ENCODE results near the gene ZBTB20.
A peak's percentile ranks its signal among the peaks of the same experiment; 100 is the strongest.

The ZBTB20 gene

GRCh38 chr3:114831861-114832260 is 315.2 kb downstream of the ZBTB20 start:
- Histone ChIP-seq H3K4me3 (ENCODE audit: low read length) (no peak overlapping the region), H3K4me1 (ENCODE audit: low read length) (no peaks in the 10 kb centered on the region), H3K9ac (ENCODE audit: low read length) (no peak overlapping the region), H3K9me3 (ENCODE audit: insufficient read depth, low read length) (no peaks in the 10 kb centered on the region), H3K27me3 (ENCODE audit: low read depth, low read length) (0 out of 2 replicates have a peak, but pooled peaks cover 12% of the 10 kb centered on the region), H2AFZ (ENCODE audit: low read depth, low read length) (no peak overlapping the region), H3K27ac (ENCODE audit: low read length) (no peak overlapping the region), H3K4me2 (ENCODE audit: low read length) (no peak overlapping the region), H4K20me1 (ENCODE audit: insufficient read depth, low read length) (no peaks in the 10 kb centered on the region), H3K79me2 (ENCODE audit: low read length) (no peaks in the 10 kb centered on the region), H3K36me3 (replicated peaks; ENCODE audit: low read depth, low read length) (no peaks in the 10 kb centered on the region)
- TF ChIP-seq CTCF (IDR thresholded peaks at IDR 0.05; ENCODE audit: low read depth, low read length) (no peak), EZH2phosphoT487 (IDR thresholded peaks at IDR 0.05; ENCODE audit: low read depth) (no peak)

- H3K79me2 ChIP-seq (ENCODE audit: low read length), result no peaks in the 10 kb centered on the region
- TF ChIP-seq CTCF (IDR thresholded peaks at IDR 0.05; ENCODE audit: low read depth, low read length), result no peak
- no peak for TF ChIP-seq EZH2phosphoT487 (IDR thresholded peaks at IDR 0.05; ENCODE audit: low read depth)
- H3K4me3 ChIP-seq (ENCODE audit: low read length), result no peak overlapping the region
- H3K9me3 ChIP-seq (ENCODE audit: insufficient read depth, low read length), result no peaks in the 10 kb centered on the region
- no peaks in the 10 kb centered on the region for H3K36me3 ChIP-seq (replicated peaks; ENCODE audit: low read depth, low read length)
- H3K27ac ChIP-seq (ENCODE audit: low read length), result no peak overlapping the region
- no peak overlapping the region for H2AFZ ChIP-seq (ENCODE audit: low read depth, low read length)
- no peaks in the 10 kb centered on the region for H3K4me1 ChIP-seq (ENCODE audit: low read length)
- 0 out of 2 replicates have a peak, but pooled peaks cover 12% of the 10 kb centered on the region for H3K27me3 ChIP-seq (ENCODE audit: low read depth, low read length)
- H4K20me1 ChIP-seq (ENCODE audit: insufficient read depth, low read length), result no peaks in the 10 kb centered on the region
- H3K9ac ChIP-seq (ENCODE audit: low read length), result no peak overlapping the region
- no peak overlapping the region for H3K4me2 ChIP-seq (ENCODE audit: low read length)
Measured at GRCh38 chr3:114830652-114831051, 316.4 kb downstream of the ZBTB20 start.

GRCh38 chr3:114829783-114830182 is 317.3 kb downstream of the ZBTB20 start:
- Histone ChIP-seq H3K9me3 (ENCODE audit: insufficient read depth, low read length) (no peaks in the 10 kb centered on the region), H3K36me3 (replicated peaks; ENCODE audit: low read depth, low read length) (no peaks in the 10 kb centered on the region)

GRCh38 chr3:114827495-114827894 is 319.6 kb downstream of the ZBTB20 start:
- 0 out of 2 replicates have a peak, but pooled peaks cover 12% of the 10 kb centered on the region for H3K27me3 ChIP-seq (ENCODE audit: low read depth, low read length)
- no peak overlapping the region for H2AFZ ChIP-seq (ENCODE audit: low read depth, low read length)
- H3K9ac ChIP-seq (ENCODE audit: low read length), result no peak overlapping the region
- H3K4me1 ChIP-seq (ENCODE audit: low read length), result no peaks in the 10 kb centered on the region
- TF ChIP-seq EZH2phosphoT487 (IDR thresholded peaks at IDR 0.05; ENCODE audit: low read depth) (no peak), CTCF (IDR thresholded peaks at IDR 0.05; ENCODE audit: low read depth, low read length) (peak; percentile 89)
- H3K4me3 ChIP-seq (ENCODE audit: low read length), result no peak overlapping the region
- H3K9me3 ChIP-seq (ENCODE audit: insufficient read depth, low read length), result no peaks in the 10 kb centered on the region
- no peaks in the 10 kb centered on the region for H3K36me3 ChIP-seq (replicated peaks; ENCODE audit: low read depth, low read length)
- H3K4me2 ChIP-seq (ENCODE audit: low read length), result peak overlapping the region; percentile 10; the same call in 1 of the 2 replicates
- no peak overlapping the region for H3K27ac ChIP-seq (ENCODE audit: low read length)
- H3K79me2 ChIP-seq (ENCODE audit: low read length), result no peaks in the 10 kb centered on the region
- no peaks in the 10 kb centered on the region for H4K20me1 ChIP-seq (ENCODE audit: insufficient read depth, low read length)

More at GRCh38 chr3:114829783-114830182, 317.3 kb downstream of the ZBTB20 start:
- no peak overlapping the region for H3K4me2 ChIP-seq (ENCODE audit: low read length)
- no peaks in the 10 kb centered on the region for H3K4me1 ChIP-seq (ENCODE audit: low read length)
- H2AFZ ChIP-seq (ENCODE audit: low read depth, low read length), result no peak overlapping the region
- TF ChIP-seq CTCF (IDR thresholded peaks at IDR 0.05; ENCODE audit: low read depth, low read length), result no peak
- no peak for TF ChIP-seq EZH2phosphoT487 (IDR thresholded peaks at IDR 0.05; ENCODE audit: low read depth)
- no peak overlapping the region for H3K9ac ChIP-seq (ENCODE audit: low read length)
- H3K27me3 ChIP-seq (ENCODE audit: low read depth, low read length), result 0 out of 2 replicates have a peak, but pooled peaks cover 12% of the 10 kb centered on the region
- no peak overlapping the region for H3K4me3 ChIP-seq (ENCODE audit: low read length)
- H4K20me1 ChIP-seq (ENCODE audit: insufficient read depth, low read length), result no peaks in the 10 kb centered on the region
- H3K79me2 ChIP-seq (ENCODE audit: low read length), result no peaks in the 10 kb centered on the region
- H3K27ac ChIP-seq (ENCODE audit: low read length), result no peak overlapping the region

Measured in OCI-LY3 (cell line).